ENCODE measurements around the gene TALDO1. TPM values are rescaled to one million over a fixed set of nuclear protein-coding genes. Genes with fewer than 3 reads are reported as not detected.

The TALDO1 gene
- total and polyA plus RNA-seq, 10 of the 15 experiments (the other 5 are each of a cell fraction or from before 2014, with no cell fraction given) = 121 to 302 (median 182) TPM

DNA sequence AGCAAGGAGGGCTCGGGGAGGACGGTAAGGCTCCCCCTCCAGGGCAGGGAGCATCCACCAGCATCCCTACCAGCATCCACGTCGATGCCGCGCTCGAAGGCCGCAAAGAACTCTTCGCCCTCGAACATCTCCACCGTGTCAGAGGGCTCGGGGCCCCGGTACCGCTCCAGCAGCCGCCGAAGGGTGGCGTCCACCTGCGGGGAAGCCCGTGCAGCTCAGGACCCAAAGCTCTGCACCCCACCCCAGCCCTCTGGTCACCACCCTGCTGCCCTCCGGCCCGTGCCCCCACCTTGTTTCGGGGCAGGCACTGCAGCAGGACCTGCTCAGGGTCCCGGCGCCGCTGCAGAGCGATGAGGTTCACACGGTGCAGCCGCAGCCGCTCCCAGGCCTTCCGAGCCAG, 53.2 kb downstream of the TALDO1 start:
- H3K4me3 ChIP-seq = no peak overlapping the region
- no peak overlapping the region for H3K4me2 ChIP-seq (ENCODE audit: control insufficient read depth, insufficient read depth)
- H4K20me1 ChIP-seq (ENCODE audit: control insufficient read depth, insufficient read depth) = no peaks in the 10 kb centered on the region
- H3K9me3 ChIP-seq (replicated peaks; ENCODE audit: control insufficient read depth, insufficient read depth, low read length) = no peaks in the 10 kb centered on the region
- no peak for FAIRE-seq
- BruUV-seq (replicated peaks) = no TSS peak
- H3K4me1 ChIP-seq (ENCODE audit: control insufficient read depth, insufficient read depth, low read length) = peaks cover 21% of the 10 kb centered on the region
- no peaks in the 10 kb centered on the region for H3K27me3 ChIP-seq (replicated peaks in 1 of 2; ENCODE audit: control insufficient read depth in 2 of 2, insufficient read depth in 2 of 2, low read length in 1 of 2)
- whole genome bisulfite sequencing (ENCODE audit: insufficient coverage, insufficient replicate concordance, low lambda C conversion rate, missing lambda C conversion rate) = 95% methylated on average over 30 of the region's 30 CpGs
- in situ Hi-C loops (cut with MboI) (loop anchor here (25.0 kb wide), 1 partner anchor 1587 kb away; the partner anchor contains the start of gene CD81), intact Hi-C loops (cut with micrococcal nuclease; ENCODE audit: unreplicated experiment) (no loop called here)
- H3K9ac ChIP-seq (ENCODE audit: control insufficient read depth, insufficient read depth, low read length) = no peak overlapping the region
- no peak overlapping the region for H3K27ac ChIP-seq (ENCODE audit: control insufficient read depth, insufficient read depth)
- SMC1A ChIA-PET (ENCODE audit: uncharacterized antibody, unreplicated experiment) = no interaction called here
- POLR2A ChIA-PET = no interaction called here
- H3K36me3 ChIP-seq (ENCODE audit: control insufficient read depth in 2 of 2, insufficient read depth in 2 of 2, low read length in 1 of 2) = peaks cover 0 to 10% of the 10 kb centered on the region in 2 experiments; a peak in 2 of 4 replicates
- no peak for ATAC-seq
- peaks cover 33% of the 10 kb centered on the region for H3K79me2 ChIP-seq (ENCODE audit: control insufficient read depth, insufficient read depth, low read length)
- RAD21 ChIA-PET (ENCODE audit: unreplicated experiment) = no interaction called here
- TF ChIP-seq SMARCA5 (IDR thresholded peaks at IDR 0.05) (no peak), ASH2L (IDR thresholded peaks at IDR 0.05; ENCODE audit: borderline replicate concordance, low read depth) (no peak), SMAD1 (IDR thresholded peaks at IDR 0.05; ENCODE audit: low read depth, partially characterized antibody) (no peak), SRF (IDR thresholded peaks at IDR 0.05; ENCODE audit: low read depth in 2 of 2, low read length in 2 of 2) (no peak), SREBF1 (IDR thresholded peaks at IDR 0.05; ENCODE audit: low read length) (no peak), RELA (IDR thresholded peaks at IDR 0.05; ENCODE audit: borderline replicate concordance, partially characterized antibody) (no peak), SREBF2 (IDR thresholded peaks at IDR 0.05; ENCODE audit: low read length) (no peak), ZNF217 (IDR thresholded peaks at IDR 0.05) (no peak)
- no peak for DNase-seq (ENCODE audit: low read depth, low spot score)
- H2AFZ ChIP-seq (ENCODE audit: control insufficient read depth, low read depth, low read length) = no peak overlapping the region
- CTCF ChIA-PET = no interaction called here

DNA sequence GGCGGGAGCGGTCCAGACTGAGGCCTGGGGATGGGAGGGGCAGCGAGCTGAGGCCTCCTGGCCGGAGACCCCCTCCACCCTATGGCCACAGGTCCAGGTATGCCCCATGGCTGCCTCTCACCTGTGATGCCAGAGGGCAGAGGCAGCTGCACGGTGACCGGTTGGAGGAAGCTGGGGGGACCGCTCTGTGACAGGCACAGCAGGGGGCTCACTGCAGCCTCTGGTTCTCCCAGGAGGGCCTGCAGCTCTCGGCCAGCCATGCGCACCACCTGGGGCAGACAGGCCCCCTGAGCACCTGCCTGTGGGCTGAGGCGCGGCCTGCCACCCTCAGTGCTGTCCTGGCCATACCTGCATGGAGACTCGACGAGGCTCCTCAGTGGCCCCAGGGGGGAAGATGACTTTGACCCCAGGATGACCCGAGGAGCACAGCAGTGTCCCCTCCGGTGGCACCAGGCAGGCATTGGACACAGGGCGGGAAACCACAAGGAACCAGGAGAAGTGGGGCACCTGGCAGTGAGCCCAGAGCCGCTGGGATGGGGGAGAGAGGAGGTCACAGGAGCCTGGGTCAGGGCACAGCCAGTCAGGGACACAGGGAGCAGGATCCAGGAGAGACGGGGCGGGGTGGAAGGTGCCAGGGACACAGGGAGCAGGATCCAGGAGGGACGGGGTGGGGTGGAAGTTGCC, 54.0 kb downstream of the TALDO1 start:
- Histone ChIP-seq H3K4me1 (ENCODE audit: control insufficient read depth, insufficient read depth, low read length) (peaks cover 20% of the 10 kb centered on the region), H2AFZ (ENCODE audit: control insufficient read depth, low read depth, low read length) (no peak overlapping the region), H3K4me3 (no peak overlapping the region), H4K20me1 (ENCODE audit: control insufficient read depth, insufficient read depth) (no peaks in the 10 kb centered on the region), H3K79me2 (ENCODE audit: control insufficient read depth, insufficient read depth, low read length) (peaks cover 27% of the 10 kb centered on the region), H3K9me3 (replicated peaks; ENCODE audit: control insufficient read depth, insufficient read depth, low read length) (no peaks in the 10 kb centered on the region), H3K4me2 (ENCODE audit: control insufficient read depth, insufficient read depth) (no peak overlapping the region), H3K9ac (ENCODE audit: control insufficient read depth, insufficient read depth, low read length) (no peak overlapping the region), H3K27me3 (replicated peaks in 1 of 2; ENCODE audit: control insufficient read depth in 2 of 2, insufficient read depth in 2 of 2, low read length in 1 of 2) (no peaks in the 10 kb centered on the region), H3K27ac (ENCODE audit: control insufficient read depth, insufficient read depth) (no peak overlapping the region), H3K36me3 (ENCODE audit: control insufficient read depth in 2 of 2, insufficient read depth in 2 of 2, low read length in 1 of 2) (peaks cover 0 to 10% of the 10 kb centered on the region in 2 experiments; a peak in 2 of 4 replicates)
- SMC1A ChIA-PET (ENCODE audit: uncharacterized antibody, unreplicated experiment) = no interaction called here
- no peak for TF ChIP-seq EP300 (IDR thresholded peaks at IDR 0.05; ENCODE audit: borderline replicate concordance in 1 of 2, control insufficient read depth in 1 of 2, low read depth in 2 of 2, low read length in 2 of 2)
- TF ChIP-seq NFXL1 (IDR thresholded peaks at IDR 0.05; ENCODE audit: borderline replicate concordance) = no peak
- TF ChIP-seq POLR2A (IDR thresholded peaks at IDR 0.05; ENCODE audit: low read depth, low read length) = peak; percentile 4
- no peak for TF ChIP-seq ZBED1 (IDR thresholded peaks at IDR 0.05; ENCODE audit: borderline replicate concordance)
- no peak for TF ChIP-seq ZNF217 (IDR thresholded peaks at IDR 0.05)
- no peak for TF ChIP-seq CHD1 (IDR thresholded peaks at IDR 0.05; ENCODE audit: low read depth, low read length)
- no peak for TF ChIP-seq KLF5 (IDR thresholded peaks at IDR 0.05; ENCODE audit: partially characterized antibody)
- no peak for TF ChIP-seq POU2F2 (IDR thresholded peaks at IDR 0.05; ENCODE audit: borderline replicate concordance, low read depth, low read length)
- TF ChIP-seq, protein P1, sequence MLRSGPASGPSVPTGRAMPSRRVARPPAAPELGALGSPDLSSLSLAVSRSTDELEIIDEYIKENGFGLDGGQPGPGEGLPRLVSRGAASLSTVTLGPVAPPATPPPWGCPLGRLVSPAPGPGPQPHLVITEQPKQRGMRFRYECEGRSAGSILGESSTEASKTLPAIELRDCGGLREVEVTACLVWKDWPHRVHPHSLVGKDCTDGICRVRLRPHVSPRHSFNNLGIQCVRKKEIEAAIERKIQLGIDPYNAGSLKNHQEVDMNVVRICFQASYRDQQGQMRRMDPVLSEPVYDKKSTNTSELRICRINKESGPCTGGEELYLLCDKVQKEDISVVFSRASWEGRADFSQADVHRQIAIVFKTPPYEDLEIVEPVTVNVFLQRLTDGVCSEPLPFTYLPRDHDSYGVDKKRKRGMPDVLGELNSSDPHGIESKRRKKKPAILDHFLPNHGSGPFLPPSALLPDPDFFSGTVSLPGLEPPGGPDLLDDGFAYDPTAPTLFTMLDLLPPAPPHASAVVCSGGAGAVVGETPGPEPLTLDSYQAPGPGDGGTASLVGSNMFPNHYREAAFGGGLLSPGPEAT (IDR thresholded peaks at IDR 0.05; ENCODE audit: low read depth) = no peak
- CTCF ChIA-PET = no interaction called here
- FAIRE-seq (no peak), DNase-seq (ENCODE audit: low read depth, low spot score) (no peak), ATAC-seq (no peak)
- RAD21 ChIA-PET (ENCODE audit: unreplicated experiment) = no interaction called here
- WGBS (ENCODE audit: insufficient coverage, insufficient replicate concordance, low lambda C conversion rate, missing lambda C conversion rate) = 88% methylated on average over 19 of the region's 20 CpGs
- POLR2A ChIA-PET = interaction anchor here (0.5 kb wide), 1 partner anchor 109 kb away, joined by 3 read pairs; no protein-coding TSS in a partner anchor
- no TSS peak for BruUV-seq (replicated peaks)
- in situ Hi-C loops (cut with MboI) (loop anchor here (25.0 kb wide), 1 partner anchor 1586 kb away; the partner anchor contains the start of gene CD81), intact Hi-C loops (cut with micrococcal nuclease; ENCODE audit: unreplicated experiment) (no loop called here)

All from GM12878 (cell line).